ENCODE measurements around the gene SLC3A2. TPM values are rescaled to one million over a fixed set of nuclear protein-coding genes. Genes with fewer than 3 reads are reported as not detected.

SLC3A2 gene
- total and polyA plus RNA-seq, 2 of the 13 experiments (the other 11 are each of a cell fraction or from before 2014, with no cell fraction given): 213 to 226 TPM

- TF ChIP-seq HES4 (CRISPR knock-in tag; IDR thresholded peaks at IDR 0.05; ENCODE audit: borderline replicate concordance) (0 out of 2 replicates have a peak, but pooled peaks have one; percentile 57), ZNF773 (CRISPR knock-in tag; IDR thresholded peaks at IDR 0.05; ENCODE audit: borderline replicate concordance) (peak; percentile 18), ZFP91 (CRISPR knock-in tag; IDR thresholded peaks at IDR 0.05; ENCODE audit: borderline replicate concordance) (peak; percentile 92; the same call in 1 of the 2 replicates), GATAD1 (CRISPR knock-in tag; IDR thresholded peaks at IDR 0.05) (peak; percentile 82), PHF20 (CRISPR knock-in tag; IDR thresholded peaks at IDR 0.05) (peak; percentile 51), ZNF550 (CRISPR knock-in tag; IDR thresholded peaks at IDR 0.05; ENCODE audit: borderline replicate concordance) (0 out of 2 replicates have a peak, but pooled peaks have one; percentile 61), SATB2 (CRISPR knock-in tag; IDR thresholded peaks at IDR 0.05) (peak; percentile 78), ZNF558 (CRISPR knock-in tag; IDR thresholded peaks at IDR 0.05; ENCODE audit: borderline replicate concordance) (peak; percentile 96; the same call in 1 of the 2 replicates), KDM2A (CRISPR knock-in tag; IDR thresholded peaks at IDR 0.05; ENCODE audit: borderline replicate concordance, low read depth) (peak; percentile 88), NCOR1 (IDR thresholded peaks at IDR 0.05; ENCODE audit: borderline replicate concordance, low read length) (0 out of 2 replicates have a peak, but pooled peaks have one; percentile 23), ZNF230 (CRISPR knock-in tag; IDR thresholded peaks at IDR 0.05) (0 out of 2 replicates have a peak, but pooled peaks have one; percentile 68), KDM1A (CRISPR knock-in tag; IDR thresholded peaks at IDR 0.05) (no peak), TFDP1 (CRISPR knock-in tag; IDR thresholded peaks at IDR 0.05; ENCODE audit: borderline replicate concordance) (peak; percentile 75; the same call in 1 of the 2 replicates), MYPOP (CRISPR knock-in tag; IDR thresholded peaks at IDR 0.05) (peak; percentile 92), CHCHD3 (CRISPR knock-in tag; IDR thresholded peaks at IDR 0.05) (peak; percentile 14; the same call in 1 of the 2 replicates), REPIN1 (CRISPR knock-in tag; IDR thresholded peaks at IDR 0.05; ENCODE audit: borderline replicate concordance, low read depth) (peak; percentile 88), SIX4 (CRISPR knock-in tag; IDR thresholded peaks at IDR 0.05) (0 out of 2 replicates have a peak, but pooled peaks have one; percentile 13), EED (CRISPR knock-in tag; IDR thresholded peaks at IDR 0.05) (peak; percentile 73; the same call in 1 of the 2 replicates)
- TF ChIP-seq, protein P1, sequence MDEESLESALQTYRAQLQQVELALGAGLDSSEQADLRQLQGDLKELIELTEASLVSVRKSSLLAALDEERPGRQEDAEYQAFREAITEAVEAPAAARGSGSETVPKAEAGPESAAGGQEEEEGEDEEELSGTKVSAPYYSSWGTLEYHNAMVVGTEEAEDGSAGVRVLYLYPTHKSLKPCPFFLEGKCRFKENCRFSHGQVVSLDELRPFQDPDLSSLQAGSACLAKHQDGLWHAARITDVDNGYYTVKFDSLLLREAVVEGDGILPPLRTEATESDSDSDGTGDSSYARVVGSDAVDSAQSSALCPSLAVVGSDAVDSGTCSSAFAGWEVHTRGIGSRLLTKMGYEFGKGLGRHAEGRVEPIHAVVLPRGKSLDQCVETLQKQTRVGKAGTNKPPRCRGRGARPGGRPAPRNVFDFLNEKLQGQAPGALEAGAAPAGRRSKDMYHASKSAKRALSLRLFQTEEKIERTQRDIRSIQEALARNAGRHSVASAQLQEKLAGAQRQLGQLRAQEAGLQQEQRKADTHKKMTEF (CRISPR knock-in tag; IDR thresholded peaks at IDR 0.05): peak; percentile 78; the same call in 1 of the 2 replicates
- TF ChIP-seq, protein P2, sequence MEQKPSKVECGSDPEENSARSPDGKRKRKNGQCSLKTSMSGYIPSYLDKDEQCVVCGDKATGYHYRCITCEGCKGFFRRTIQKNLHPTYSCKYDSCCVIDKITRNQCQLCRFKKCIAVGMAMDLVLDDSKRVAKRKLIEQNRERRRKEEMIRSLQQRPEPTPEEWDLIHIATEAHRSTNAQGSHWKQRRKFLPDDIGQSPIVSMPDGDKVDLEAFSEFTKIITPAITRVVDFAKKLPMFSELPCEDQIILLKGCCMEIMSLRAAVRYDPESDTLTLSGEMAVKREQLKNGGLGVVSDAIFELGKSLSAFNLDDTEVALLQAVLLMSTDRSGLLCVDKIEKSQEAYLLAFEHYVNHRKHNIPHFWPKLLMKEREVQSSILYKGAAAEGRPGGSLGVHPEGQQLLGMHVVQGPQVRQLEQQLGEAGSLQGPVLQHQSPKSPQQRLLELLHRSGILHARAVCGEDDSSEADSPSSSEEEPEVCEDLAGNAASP (CRISPR knock-in tag; IDR thresholded peaks at IDR 0.05; ENCODE audit: borderline replicate concordance): peak; percentile 60
- TF ChIP-seq, protein P3, sequence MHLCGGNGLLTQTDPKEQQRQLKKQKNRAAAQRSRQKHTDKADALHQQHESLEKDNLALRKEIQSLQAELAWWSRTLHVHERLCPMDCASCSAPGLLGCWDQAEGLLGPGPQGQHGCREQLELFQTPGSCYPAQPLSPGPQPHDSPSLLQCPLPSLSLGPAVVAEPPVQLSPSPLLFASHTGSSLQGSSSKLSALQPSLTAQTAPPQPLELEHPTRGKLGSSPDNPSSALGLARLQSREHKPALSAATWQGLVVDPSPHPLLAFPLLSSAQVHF (CRISPR knock-in tag; IDR thresholded peaks at IDR 0.05): peak; percentile 91
Observed at GRCh38 chr11:62880803-62881578, at the start of gene SLC3A2 (continued).
